ENCODE measurements around the gene SULT1A2.

GRCh38 chr16:28548306-28548802, 48.5 kb downstream of the SULT1A2 start:
- TF ChIP-seq TCF7L2 (IDR thresholded peaks at IDR 0.05; ENCODE audit: low read depth, low read length): no peak
- no peak for TF ChIP-seq POLR2AphosphoS5 (IDR thresholded peaks at IDR 0.05; ENCODE audit: low read depth, low read length)
- TF ChIP-seq, protein P1, sequence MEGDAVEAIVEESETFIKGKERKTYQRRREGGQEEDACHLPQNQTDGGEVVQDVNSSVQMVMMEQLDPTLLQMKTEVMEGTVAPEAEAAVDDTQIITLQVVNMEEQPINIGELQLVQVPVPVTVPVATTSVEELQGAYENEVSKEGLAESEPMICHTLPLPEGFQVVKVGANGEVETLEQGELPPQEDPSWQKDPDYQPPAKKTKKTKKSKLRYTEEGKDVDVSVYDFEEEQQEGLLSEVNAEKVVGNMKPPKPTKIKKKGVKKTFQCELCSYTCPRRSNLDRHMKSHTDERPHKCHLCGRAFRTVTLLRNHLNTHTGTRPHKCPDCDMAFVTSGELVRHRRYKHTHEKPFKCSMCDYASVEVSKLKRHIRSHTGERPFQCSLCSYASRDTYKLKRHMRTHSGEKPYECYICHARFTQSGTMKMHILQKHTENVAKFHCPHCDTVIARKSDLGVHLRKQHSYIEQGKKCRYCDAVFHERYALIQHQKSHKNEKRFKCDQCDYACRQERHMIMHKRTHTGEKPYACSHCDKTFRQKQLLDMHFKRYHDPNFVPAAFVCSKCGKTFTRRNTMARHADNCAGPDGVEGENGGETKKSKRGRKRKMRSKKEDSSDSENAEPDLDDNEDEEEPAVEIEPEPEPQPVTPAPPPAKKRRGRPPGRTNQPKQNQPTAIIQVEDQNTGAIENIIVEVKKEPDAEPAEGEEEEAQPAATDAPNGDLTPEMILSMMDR (IDR thresholded peaks at IDR 0.05): no peak
- TF ChIP-seq SIN3A (IDR thresholded peaks at IDR 0.05; ENCODE audit: borderline replicate concordance, insufficient read depth, low read depth, low read length): no peak

All from Panc1 (cell line).